ENCODE data around the gene ABCC1.

Gene ABCC1

GRCh38 chr16:16032271-16032979, 83.0 kb downstream of the ABCC1 start:
- H3K4me3 ChIP-seq (ENCODE audit: low read depth, low read length) = no peak overlapping the region
- TF ChIP-seq CTCF (IDR thresholded peaks at IDR 0.05; ENCODE audit: control insufficient read depth, extremely low read depth, insufficient read depth) = no peak
- DNase-seq (ENCODE audit: low read depth) = no peak

- DNase-seq (ENCODE audit: low read depth) = no peak
- no peak overlapping the region for H3K4me3 ChIP-seq (ENCODE audit: low read depth, low read length)
- TF ChIP-seq CTCF (IDR thresholded peaks at IDR 0.05; ENCODE audit: control insufficient read depth, extremely low read depth, insufficient read depth) = no peak
Measured at GRCh38 chr16:16033208-16033717, 83.8 kb downstream of the ABCC1 start.

GRCh38 chr16:16036359-16036792, 87.0 kb downstream of the ABCC1 start:
- peak; percentile 79 for DNase-seq (ENCODE audit: low read depth)
- H3K4me3 ChIP-seq (ENCODE audit: low read depth, low read length) = no peak overlapping the region
- TF ChIP-seq CTCF (IDR thresholded peaks at IDR 0.05; ENCODE audit: control insufficient read depth, extremely low read depth, insufficient read depth) = no peak

- H3K4me3 ChIP-seq (ENCODE audit: low read depth, low read length) = no peak overlapping the region
- no peak for DNase-seq (ENCODE audit: low read depth)
- TF ChIP-seq CTCF (IDR thresholded peaks at IDR 0.05; ENCODE audit: control insufficient read depth, extremely low read depth, insufficient read depth) = no peak
Measured at GRCh38 chr16:16037521-16037920, 88.1 kb downstream of the ABCC1 start.

- no peak for TF ChIP-seq CTCF (IDR thresholded peaks at IDR 0.05; ENCODE audit: control insufficient read depth, extremely low read depth, insufficient read depth)
- H3K4me3 ChIP-seq (ENCODE audit: low read depth, low read length) = no peak overlapping the region
- no peak for DNase-seq (ENCODE audit: low read depth)
Measured at GRCh38 chr16:16037970-16038369, 88.6 kb downstream of the ABCC1 start.

GRCh38 chr16:16038950-16039349, 89.5 kb downstream of the ABCC1 start:
- no peak for DNase-seq (ENCODE audit: low read depth)
- no peak overlapping the region for H3K4me3 ChIP-seq (ENCODE audit: low read depth, low read length)
- no peak for TF ChIP-seq CTCF (IDR thresholded peaks at IDR 0.05; ENCODE audit: control insufficient read depth, extremely low read depth, insufficient read depth)
